H1 (cell line): ENCODE data around the gene HDDC3. TPM values are rescaled to one million over a fixed set of nuclear protein-coding genes. Genes with fewer than 3 reads are reported as not detected.

Experiments
- ASH2L ChIP-seq: fragments of 200-600, 300-600 bp; sonication (generic); IDR thresholded peaks from one replicate; pipeline ENCODE4 v1.7.1; 2017; ENCODE audit warnings: low read length
- ATF2 ChIP-seq: IDR thresholded peaks from 2 replicates; pipeline ENCODE4 v1.6.1; 2012; ENCODE audit warnings: low read length, inconsistent platforms
- BRCA1 ChIP-seq: IDR thresholded peaks from 2 replicates; pipeline ENCODE4 v1.6.1; 2012; ENCODE audit warnings: low read depth, low read length, improper control_type of control experiment
- CREB1 ChIP-seq: IDR thresholded peaks from 2 replicates; pipeline ENCODE4 v1.6.1; 2012; ENCODE audit warnings: inconsistent platforms
- EP300 ChIP-seq, 2 experiments: IDR thresholded peaks; 1 replicate in 1 of 2; 2 replicates in 1 of 2; pipeline ENCODE4 v1.6.1; 2011 to 2012; ENCODE audit warnings: low read depth in 2 of 2, low read length in 2 of 2, mild to moderate bottlenecking in 2 of 2, borderline replicate concordance in 1 of 2, inconsistent platforms in 1 of 2, moderate library complexity in 1 of 2
- HDAC2 ChIP-seq, 2 experiments: fragments of 300-600 bp in 1 of 2; sonication (generic) in 1 of 2; IDR thresholded peaks; 2 replicates each; pipeline ENCODE4 v1.6.1; 2011 to 2012; ENCODE audit warnings: low read depth in 2 of 2, low read length in 2 of 2, mild to moderate bottlenecking in 2 of 2, moderate library complexity in 2 of 2, borderline replicate concordance in 1 of 2, inconsistent platforms in 1 of 2
- JUN ChIP-seq: IDR thresholded peaks from 2 replicates; pipeline ENCODE4 v1.6.1; 2011; ENCODE audit warnings: low read depth, mild to moderate bottlenecking, improper control_type of control experiment, low read length
- PHF8 ChIP-seq: fragments of 200-600 bp; sonication (generic); conservative IDR thresholded peaks from 2 replicates; pipeline ENCODE4 v1.7.1; 2012; ENCODE audit warnings: low read depth, mild to moderate bottlenecking, inconsistent platforms, low read length, moderate library complexity
- POLR2A ChIP-seq, 2 experiments: IDR thresholded peaks; 1 replicate in 1 of 2; 2 replicates in 1 of 2; pipeline ENCODE4 v1.6.1; 2011; ENCODE audit warnings: low read depth in 2 of 2, low read length in 2 of 2, mild to moderate bottlenecking in 2 of 2; ENCODE audit errors: control extremely low read depth in 1 of 2
- POLR2AphosphoS5 ChIP-seq: IDR thresholded peaks from 2 replicates; pipeline ENCODE4 v1.6.1; 2011; ENCODE audit warnings: low read depth, low read length
- POU5F1 ChIP-seq: IDR thresholded peaks from 2 replicates; pipeline ENCODE4 v1.6.1; 2011; ENCODE audit warnings: low read depth, mild to moderate bottlenecking, low read length, moderate library complexity
- SIN3A ChIP-seq, 2 experiments: IDR thresholded peaks in 1 of 2; conservative IDR thresholded peaks in 1 of 2; 2 replicates each; pipeline ENCODE4 v1.6.1; 2011 to 2012; ENCODE audit warnings: low read length in 2 of 2, improper control_type of control experiment in 1 of 2, low read depth in 1 of 2, mild to moderate bottlenecking in 1 of 2
- SRF ChIP-seq: IDR thresholded peaks from 2 replicates; pipeline ENCODE4 v1.6.1; 2011; ENCODE audit warnings: mild to moderate bottlenecking, low read depth, low read length, moderate library complexity
- polyA plus RNA-seq, 7 experiments: library from polyadenylated mRNA; depleted of rRNA in 3 of 7; stranded (reverse) in 5 of 7; unstranded in 2 of 7; fragments of >200 nt in 5 of 7; fragments of 200-250 nt in 2 of 7; gene quantifications; 1 replicate in 5 of 7; 2 replicates in 1 of 7; 4 replicates in 1 of 7; pipeline versions ENCODE4 v1.2.1 to v1.2.3, GENCODE V29; 2011 to 2013; ENCODE audit warnings: missing spikeins in 2 of 7, mixed read lengths in 2 of 7
- total RNA-seq: library from RNA; stranded (reverse); fragmentation: NEBNext Ultra II Directional; extraction: Animal tissue kit (Norgen Biotek cat#: 25700); gene quantifications from 2 replicates; pipeline ENCODE4 v1.2.1, GENCODE V29; 2021
- TF ChIP-seq, protein P1 (sequence below): IDR thresholded peaks from 2 replicates; pipeline ENCODE4 v1.6.1; 2012; ENCODE audit warnings: inconsistent platforms

HDDC3 gene
- total and polyA plus RNA-seq, 2 of the 8 experiments (the other 6 are each of a cell fraction or from before 2014, with no cell fraction given) = 16.3 to 16.5 TPM

DNA sequence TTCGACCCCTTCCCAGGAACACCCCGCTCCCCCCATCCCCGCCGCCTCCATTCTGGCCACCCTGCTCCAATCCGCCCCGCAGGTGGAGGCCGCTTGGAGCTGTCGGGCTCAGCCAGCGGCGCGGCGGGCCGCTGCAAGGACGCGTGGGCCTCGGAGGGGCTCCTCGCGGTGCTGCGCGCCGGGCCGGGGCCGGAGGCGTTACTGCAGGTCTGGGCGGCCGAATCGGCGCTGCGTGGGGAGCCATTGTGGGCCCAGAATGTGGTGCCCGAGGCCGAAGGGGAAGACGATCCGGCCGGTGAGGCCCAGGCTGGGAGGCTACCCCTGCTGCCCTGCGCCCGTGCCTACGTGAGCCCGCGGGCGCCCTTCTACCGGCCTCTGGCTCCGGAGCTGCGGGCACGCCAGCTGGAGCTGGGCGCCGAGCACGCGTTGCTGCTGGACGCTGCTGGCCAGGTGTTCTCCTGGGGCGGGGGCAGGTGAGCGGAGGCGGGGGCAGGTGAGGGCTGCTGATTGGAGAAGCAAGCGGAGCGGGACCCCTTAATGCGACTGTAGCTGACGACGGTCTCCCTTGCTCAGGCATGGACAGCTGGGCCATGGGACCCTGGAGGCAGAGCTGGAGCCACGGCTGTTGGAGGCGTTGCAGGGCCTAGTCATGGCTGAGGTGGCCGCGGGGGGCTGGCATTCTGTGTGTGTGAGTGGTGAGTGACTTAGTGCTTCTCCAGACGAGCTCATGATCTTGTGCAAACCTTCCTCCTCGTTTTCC is 24.9 kb upstream of the HDDC3 start (continued):
- TF ChIP-seq HDAC2 (IDR thresholded peaks at IDR 0.05; ENCODE audit: borderline replicate concordance in 1 of 2, low read depth in 2 of 2, low read length in 2 of 2) = 0 out of 4 replicates have a peak, but pooled peaks of 1 of the 2 experiments have one; percentile 3
- peak in 1 of 2 experiments; percentile 62; a peak in 2 of 3 replicates for TF ChIP-seq POLR2A (IDR thresholded peaks at IDR 0.05; ENCODE audit: control extremely low read depth in 1 of 2, low read depth in 2 of 2, low read length in 2 of 2)
- TF ChIP-seq CREB1 = no peak
- no peak for TF ChIP-seq BRCA1
- peak; percentile 6 for TF ChIP-seq POLR2AphosphoS5
- TF ChIP-seq JUN = no peak
- TF ChIP-seq, protein P1, sequence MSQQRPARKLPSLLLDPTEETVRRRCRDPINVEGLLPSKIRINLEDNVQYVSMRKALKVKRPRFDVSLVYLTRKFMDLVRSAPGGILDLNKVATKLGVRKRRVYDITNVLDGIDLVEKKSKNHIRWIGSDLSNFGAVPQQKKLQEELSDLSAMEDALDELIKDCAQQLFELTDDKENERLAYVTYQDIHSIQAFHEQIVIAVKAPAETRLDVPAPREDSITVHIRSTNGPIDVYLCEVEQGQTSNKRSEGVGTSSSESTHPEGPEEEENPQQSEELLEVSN = peak; percentile 68
- TF ChIP-seq POU5F1 = no peak
- TF ChIP-seq SRF = no peak
- TF ChIP-seq EP300 (IDR thresholded peaks at IDR 0.05; ENCODE audit: borderline replicate concordance in 1 of 2, low read depth in 2 of 2, low read length in 2 of 2) = no peak
- no peak for TF ChIP-seq ATF2
- peak; percentile 46 for TF ChIP-seq ASH2L
- 0 out of 4 replicates have a peak, but pooled peaks of 1 of the 2 experiments have one; percentile 41 for TF ChIP-seq SIN3A (conservative IDR thresholded peaks at IDR 0.05 in 1 of 2, IDR thresholded peaks at IDR 0.05 in 1 of 2; ENCODE audit: low read depth in 1 of 2, low read length in 2 of 2)
- peak; percentile 59 for TF ChIP-seq PHF8
